K562 (cell line): ENCODE data around the gene SLC25A14. TPM values are rescaled to one million over a fixed set of nuclear protein-coding genes. Genes with fewer than 3 reads are reported as not detected.

ENCODE experiments used
- AFF1 ChIP-seq, 2 experiments: fragments of 450-650 bp; IDR thresholded peaks; 2 replicates each; pipeline ENCODE4 v1.6.1; 2018; ENCODE audit warnings: mild to moderate bottlenecking in 2 of 2, low read depth in 1 of 2; ENCODE audit not compliant: partially characterized antibody in 2 of 2
- ATF6 ChIP-seq: sonication (generic); formaldehyde crosslinking; IDR thresholded peaks from 2 replicates; pipeline ENCODE4 v1.4.0; 2020; ENCODE audit warnings: mild to moderate bottlenecking, missing genetic modification reagents
- CBX3 ChIP-seq, 2 experiments: IDR thresholded peaks; 1 replicate in 1 of 2; 2 replicates in 1 of 2; pipeline ENCODE4 v1.6.1; 2012; ENCODE audit warnings: inconsistent platforms in 2 of 2, low read length in 2 of 2, borderline replicate concordance in 1 of 2, control low read depth in 1 of 2
- CBX8 ChIP-seq: fragments of 200-600 bp; sonication (generic); IDR thresholded peaks from 2 replicates; pipeline ENCODE4 v1.6.1; 2012; ENCODE audit warnings: borderline replicate concordance, mixed run types, low read depth, mild to moderate bottlenecking, moderate library complexity, mixed read lengths, low read length, control low read depth, inconsistent platforms; ENCODE audit not compliant: poor library complexity, severe bottlenecking; ENCODE audit errors: extremely low read depth
- CREBBP ChIP-seq: IDR thresholded peaks from one replicate; pipeline ENCODE4 v1.6.1; 2012; ENCODE audit warnings: low read depth, mild to moderate bottlenecking, control low read depth, inconsistent platforms, low read length
- CREM ChIP-seq: IDR thresholded peaks from 2 replicates; pipeline ENCODE4 v1.6.1; 2014; ENCODE audit warnings: antibody characterized with exemption, low read depth
- HMG20A ChIP-seq: fragments of 450-650 bp; formaldehyde crosslinking; conservative IDR thresholded peaks from 2 replicates; pipeline ENCODE4 v1.4.0; 2020; ENCODE audit warnings: mild to moderate bottlenecking, mixed read lengths
- KLF1 ChIP-seq: fragments of 450-650 bp; IDR thresholded peaks from 2 replicates; pipeline ENCODE4 v1.6.1; 2016; ENCODE audit warnings: missing genetic modification characterization, missing compliant biosample characterization
- NUFIP1 ChIP-seq: fragments of 450-650 bp; IDR thresholded peaks from 2 replicates; pipeline ENCODE4 v1.6.1; 2018; ENCODE audit not compliant: partially characterized antibody
- PKNOX1 ChIP-seq: fragments of 450-650 bp; IDR thresholded peaks from 2 replicates; pipeline ENCODE4 v1.6.1; 2016
- PRPF4 ChIP-seq: fragments of 200-400 bp; formaldehyde crosslinking; IDR thresholded peaks from one replicate; pipeline ENCODE4 v1.6.1; 2017; ENCODE audit warnings: low read length, low read depth, mild to moderate bottlenecking; ENCODE audit not compliant: insufficient read depth, poor library complexity, severe bottlenecking
- RBM22 ChIP-seq: fragments of 200-400 bp; formaldehyde crosslinking; IDR thresholded peaks from 2 replicates; pipeline ENCODE4 v1.6.1; 2018; ENCODE audit warnings: low read length, low read depth; ENCODE audit not compliant: poor library complexity, severe bottlenecking
- RBM25 ChIP-seq: fragments of 200-400 bp; formaldehyde crosslinking; IDR thresholded peaks from 2 replicates; pipeline ENCODE4 v1.6.1; 2018; ENCODE audit warnings: low read length, low read depth, moderate library complexity; ENCODE audit not compliant: severe bottlenecking
- STAG1 ChIP-seq: sonication (generic); formaldehyde crosslinking; IDR thresholded peaks from 2 replicates; pipeline ENCODE4 v1.5.0; 2020; ENCODE audit warnings: missing genetic modification reagents, borderline replicate concordance
- ZNF232 ChIP-seq: sonication (generic); formaldehyde crosslinking; IDR thresholded peaks from 2 replicates; pipeline ENCODE4 v1.8.0; 2022; ENCODE audit warnings: mild to moderate bottlenecking, missing genetic modification reagents
- ZNF24 ChIP-seq: fragments of 450-650 bp; IDR thresholded peaks from 2 replicates; pipeline ENCODE4 v1.6.1; 2016
- ZNF445 ChIP-seq: fragments of 250-450 bp; sonication (Bioruptor Pico); IDR thresholded peaks from 2 replicates; pipeline ENCODE4 v1.4.0; 2020; ENCODE audit warnings: low read depth, mild to moderate bottlenecking, moderate library complexity
- ZNF75A ChIP-seq: fragments of 450-650 bp; formaldehyde crosslinking; IDR thresholded peaks from 2 replicates; pipeline ENCODE4 v1.4.0; 2020; ENCODE audit warnings: mild to moderate bottlenecking
- polyA plus RNA-seq, 8 experiments: library from polyadenylated mRNA; depleted of rRNA in 4 of 8; stranded (reverse) in 5 of 8; unstranded in 3 of 8; fragments of >200 nt; fragmentation: Nextera tagmentation in 2 of 8; fragmentation: Illumina TruSeq in 1 of 8; extraction: Ambion mirVana in 2 of 8; extraction: Trizol in 1 of 8; gene quantifications; 2 replicates each; pipeline versions ENCODE4 v1.2.1 to v1.2.3, GENCODE V29; 2011 to 2014; ENCODE audit warnings: inconsistent platforms in 1 of 8, missing spikeins in 1 of 8
- total RNA-seq, 7 experiments: library from RNA; depleted of rRNA in 6 of 7; stranded (reverse); fragments of >200 nt in 6 of 7; fragmentation: Illumina TruSeq in 2 of 7; extraction: Trizol in 2 of 7; gene quantifications; 2 replicates each; pipeline versions ENCODE4 v1.2.1 to v1.2.3, GENCODE V29; 2011 to 2021; ENCODE audit warnings: low replicate concordance in 1 of 7
- TF ChIP-seq, protein P1 (sequence below): fragments of 200-800 bp; sonication (Bioruptor generic); IDR thresholded peaks from 2 replicates; pipeline ENCODE4 v1.6.1; 2017; ENCODE audit warnings: missing genetic modification characterization, missing compliant biosample characterization

SLC25A14 gene
- total and polyA plus RNA-seq, 9 of the 15 experiments (the other 6 are each of a cell fraction or from before 2014, with no cell fraction given) = 9.5 to 33.3 (median 15.8) TPM

DNA sequence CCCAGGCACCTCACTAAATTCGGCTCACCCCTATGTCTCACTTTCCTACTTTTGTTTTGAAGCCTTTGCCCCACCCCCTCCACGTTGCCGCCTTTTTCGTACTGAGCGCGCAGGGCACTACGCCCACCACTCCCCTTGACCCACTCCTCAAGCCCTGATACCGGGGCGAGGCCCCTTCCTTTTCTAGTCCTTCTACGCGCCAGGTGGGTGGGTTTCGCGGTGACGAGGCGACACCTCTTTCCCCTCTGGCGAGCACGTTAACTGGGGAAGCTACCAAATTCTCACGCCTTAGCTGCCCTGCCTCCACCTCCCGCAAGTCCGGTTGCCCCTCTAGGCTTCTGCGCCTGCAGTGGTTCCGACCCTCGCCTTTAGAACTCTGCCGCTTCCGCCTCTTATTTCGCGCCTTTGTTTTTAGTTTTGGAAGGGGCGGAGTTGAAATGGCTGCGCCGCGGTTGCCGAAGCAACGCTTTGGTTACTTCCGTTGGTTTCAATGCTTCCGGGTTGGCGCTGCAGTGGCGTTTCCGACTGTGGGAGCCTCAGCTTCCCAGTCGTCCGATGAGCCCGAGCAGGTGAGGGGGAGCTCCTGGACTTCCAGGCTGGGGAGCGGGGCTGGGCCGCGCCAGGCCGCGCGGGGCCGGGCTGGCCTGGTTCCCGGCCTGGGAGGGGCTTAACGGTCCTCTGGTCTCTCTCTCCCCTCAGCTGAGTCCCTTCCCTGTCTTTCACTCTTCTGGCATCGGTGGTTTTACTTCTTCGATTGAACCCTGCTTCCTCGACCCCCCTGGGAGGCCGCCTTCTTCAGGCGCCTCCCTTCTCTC lies at the start of gene SLC25A14 (continued):
- TF ChIP-seq ZNF445 (CRISPR knock-in tag) (no peak), ZNF232 (CRISPR knock-in tag) (no peak), HMG20A (CRISPR knock-in tag) (no peak), PRPF4 (no peak), STAG1 (CRISPR knock-in tag) (no peak), AFF1 (IDR thresholded peaks at IDR 0.05; ENCODE audit: low read depth in 1 of 2, partially characterized antibody in 2 of 2) (no peak), ZNF24 (no peak), CBX3 (IDR thresholded peaks at IDR 0.05; ENCODE audit: borderline replicate concordance in 1 of 2, low read length in 2 of 2) (no peak), KLF1 (tag) (no peak), ZNF75A (CRISPR knock-in tag) (no peak), CREBBP (no peak), RBM25 (no peak), CBX8 (no peak), CREM (no peak; the same call in 1 of the 2 replicates), ATF6 (CRISPR knock-in tag) (no peak), RBM22 (peak; percentile 85), NUFIP1 (no peak), PKNOX1 (no peak)
- TF ChIP-seq, protein P1, sequence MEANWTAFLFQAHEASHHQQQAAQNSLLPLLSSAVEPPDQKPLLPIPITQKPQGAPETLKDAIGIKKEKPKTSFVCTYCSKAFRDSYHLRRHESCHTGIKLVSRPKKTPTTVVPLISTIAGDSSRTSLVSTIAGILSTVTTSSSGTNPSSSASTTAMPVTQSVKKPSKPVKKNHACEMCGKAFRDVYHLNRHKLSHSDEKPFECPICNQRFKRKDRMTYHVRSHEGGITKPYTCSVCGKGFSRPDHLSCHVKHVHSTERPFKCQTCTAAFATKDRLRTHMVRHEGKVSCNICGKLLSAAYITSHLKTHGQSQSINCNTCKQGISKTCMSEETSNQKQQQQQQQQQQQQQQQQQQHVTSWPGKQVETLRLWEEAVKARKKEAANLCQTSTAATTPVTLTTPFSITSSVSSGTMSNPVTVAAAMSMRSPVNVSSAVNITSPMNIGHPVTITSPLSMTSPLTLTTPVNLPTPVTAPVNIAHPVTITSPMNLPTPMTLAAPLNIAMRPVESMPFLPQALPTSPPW = peak; percentile 33; the same call in 1 of the 2 replicates
